HL-60/S4 (cell line): ENCODE results near the gene MARCHF10.

ENCODE experiments used
- in situ Hi-C: fragments of 300-500 bp; cut with MboI; formaldehyde crosslinking; loops from 2 replicates; pipeline ENCODE4 v1.14.3; 2022; ENCODE audit warnings: low sequenced_read_pairs

Gene MARCHF10

DNA sequence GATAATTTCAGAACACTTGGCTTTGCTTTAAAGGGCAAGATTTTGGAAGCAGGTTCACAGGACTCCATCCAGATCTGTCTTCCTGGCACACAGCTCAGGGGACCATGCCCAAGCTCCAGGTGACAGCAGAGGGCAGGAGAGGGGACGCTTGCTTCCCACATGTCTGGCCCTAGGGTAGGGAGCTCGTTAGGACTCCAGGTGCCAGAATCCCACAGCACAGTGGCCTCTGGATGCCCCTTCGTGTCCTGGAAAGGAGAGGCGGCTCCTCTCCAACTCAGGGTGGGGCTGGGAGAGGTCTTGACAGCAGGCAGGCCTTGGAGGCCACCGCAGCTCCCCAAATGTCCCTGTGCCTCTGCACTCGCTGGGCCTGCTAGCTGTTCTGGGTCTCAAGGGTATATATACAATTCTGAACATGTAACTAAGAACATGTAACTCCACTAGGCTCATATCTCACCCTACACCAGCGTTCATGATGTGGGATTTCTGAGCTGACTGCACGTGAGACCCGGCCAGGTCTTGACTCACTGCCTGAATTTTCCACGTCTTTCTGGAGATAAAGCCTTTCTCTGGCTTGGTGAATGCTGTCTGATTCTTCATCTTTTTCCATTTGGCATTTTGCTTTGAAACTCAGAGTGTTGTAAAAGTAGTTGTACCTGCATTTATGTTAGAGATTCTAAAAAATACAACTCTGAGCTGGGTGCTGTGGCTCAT is 52.8 kb downstream of the MARCHF10 start:
- in situ Hi-C loops = no loop called here

DNA sequence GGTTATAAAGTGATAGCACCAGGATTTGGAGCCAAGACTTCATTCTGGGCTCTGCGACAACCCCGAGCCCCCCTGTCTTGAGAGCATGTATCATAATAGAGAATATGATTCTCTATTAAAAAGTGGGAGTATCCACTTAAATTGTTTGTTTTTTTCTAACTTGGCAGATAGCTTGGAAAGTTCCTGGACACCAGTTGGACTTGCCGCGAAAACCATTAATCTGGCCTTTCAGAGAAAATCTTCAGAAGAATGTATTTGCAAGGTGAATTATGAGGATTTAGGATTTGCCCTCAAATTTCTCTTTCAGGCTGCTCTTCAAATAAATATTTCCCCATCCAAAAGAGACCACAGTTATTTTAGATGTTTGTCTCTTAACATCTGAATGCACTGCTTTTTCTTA is 53.5 kb downstream of the MARCHF10 start:
- in situ Hi-C loops = no loop called here

DNA sequence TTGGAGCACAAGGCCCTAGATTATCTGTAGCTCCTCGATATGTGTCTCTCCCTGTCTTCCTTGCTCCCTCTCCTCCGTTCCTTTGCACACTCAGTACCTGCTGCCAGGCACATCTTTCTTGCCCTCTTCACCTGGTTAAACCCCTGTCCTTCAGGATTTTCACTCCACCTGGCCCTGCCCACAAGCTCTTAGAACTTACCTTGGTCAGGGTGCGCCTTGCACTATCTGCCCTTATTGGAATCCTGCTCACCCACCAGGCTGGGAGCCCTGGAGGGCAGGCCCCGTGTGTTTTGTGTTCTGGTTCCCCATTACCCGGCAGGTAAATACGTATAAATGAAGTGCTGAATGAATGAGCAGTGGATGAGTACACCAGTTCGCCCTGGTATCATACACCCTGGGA is 54.6 kb downstream of the MARCHF10 start:
- in situ Hi-C loops = no loop called here

DNA sequence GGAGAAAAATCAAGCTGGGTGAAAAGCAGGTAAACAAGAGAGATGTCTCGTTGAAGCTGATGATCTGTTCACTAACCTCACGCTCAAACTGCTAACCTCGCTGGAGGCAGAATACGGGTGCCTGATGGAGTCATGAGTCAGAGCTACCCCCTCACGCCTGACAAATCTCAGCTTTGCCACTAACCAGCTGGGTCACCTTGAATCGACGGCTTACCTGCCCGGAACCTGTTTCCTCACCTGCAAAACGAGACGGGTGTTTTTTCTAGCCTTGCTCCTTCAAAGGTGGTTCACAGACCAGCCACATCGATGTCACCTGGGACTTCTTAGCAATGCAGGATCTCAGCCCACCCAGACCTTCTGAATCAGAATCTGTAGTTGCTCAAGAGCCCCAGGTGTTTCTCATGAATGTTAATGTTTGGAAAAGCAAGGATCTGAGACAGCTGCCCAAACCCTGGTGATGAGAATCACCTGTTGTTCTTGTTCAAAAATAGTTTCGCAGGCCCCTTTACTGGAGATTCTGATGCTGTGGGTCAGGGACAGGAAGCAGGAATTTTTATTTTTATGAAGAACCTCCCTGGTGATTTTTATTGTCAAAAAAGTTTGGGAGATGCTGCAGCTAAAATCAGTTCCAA is 56.9 kb downstream of the MARCHF10 start:
- in situ Hi-C loops = no loop called here

DNA sequence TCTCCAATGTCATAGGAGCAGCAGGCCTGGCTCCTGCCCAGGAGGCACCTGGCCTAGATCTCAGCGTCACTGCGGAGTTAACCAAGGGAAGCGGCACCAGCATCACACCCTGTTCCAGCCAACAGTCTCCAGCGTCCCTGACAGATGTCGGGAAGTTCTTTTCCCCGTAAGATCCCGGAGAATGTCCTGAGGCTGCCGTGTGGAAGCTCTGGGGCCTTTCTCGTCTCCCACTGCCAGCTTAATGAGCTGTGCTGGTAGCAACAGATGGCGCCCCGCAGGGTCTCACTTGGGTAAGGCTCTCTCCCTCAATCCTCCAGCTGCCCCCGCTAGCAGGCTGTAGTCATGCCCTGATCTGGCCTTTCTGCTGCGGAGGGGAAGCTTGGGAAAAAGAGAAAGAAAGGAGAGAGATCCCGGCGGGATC is 57.5 kb downstream of the MARCHF10 start:
- in situ Hi-C loops = no loop called here

DNA sequence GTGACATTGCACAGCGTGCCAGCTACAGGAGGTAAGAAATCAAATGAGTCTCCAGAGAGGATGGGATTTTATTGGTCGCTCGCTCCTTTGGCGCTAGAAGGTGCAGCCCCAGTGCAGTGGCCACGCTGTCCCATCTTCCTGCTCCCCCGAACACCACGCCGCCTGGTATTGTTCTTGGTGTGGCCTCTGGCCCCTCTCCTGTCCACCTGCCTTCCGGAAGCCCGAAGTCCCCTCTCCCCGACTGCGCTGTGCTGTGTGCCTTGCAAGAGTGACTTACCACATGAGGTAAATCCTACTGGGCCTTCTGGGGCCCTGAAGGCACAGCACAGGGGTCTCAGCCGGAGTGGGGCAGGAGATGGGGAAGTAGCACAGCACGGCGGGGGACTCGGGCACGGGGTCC is 58.2 kb downstream of the MARCHF10 start:
- in situ Hi-C loops = no loop called here

DNA sequence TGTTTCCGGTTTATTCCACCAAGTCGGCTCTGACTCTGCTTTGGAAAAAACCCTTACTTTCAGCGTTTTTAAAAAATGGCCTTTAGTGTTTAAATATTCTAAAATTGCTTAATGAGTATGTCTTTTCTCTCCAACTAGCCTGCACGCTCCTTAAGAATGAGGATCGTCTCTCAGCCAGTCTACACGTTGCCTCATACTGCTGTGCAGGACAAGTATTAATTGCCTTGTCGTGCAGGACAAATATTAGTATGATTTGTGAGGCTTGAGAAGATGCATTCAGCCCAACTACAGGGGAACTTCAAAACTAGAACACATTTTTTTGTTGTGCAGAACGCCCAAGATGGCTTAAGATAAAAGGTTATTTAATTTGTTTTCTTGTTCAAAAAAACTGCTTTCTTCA is 61.2 kb downstream of the MARCHF10 start:
- in situ Hi-C loops = no loop called here

DNA sequence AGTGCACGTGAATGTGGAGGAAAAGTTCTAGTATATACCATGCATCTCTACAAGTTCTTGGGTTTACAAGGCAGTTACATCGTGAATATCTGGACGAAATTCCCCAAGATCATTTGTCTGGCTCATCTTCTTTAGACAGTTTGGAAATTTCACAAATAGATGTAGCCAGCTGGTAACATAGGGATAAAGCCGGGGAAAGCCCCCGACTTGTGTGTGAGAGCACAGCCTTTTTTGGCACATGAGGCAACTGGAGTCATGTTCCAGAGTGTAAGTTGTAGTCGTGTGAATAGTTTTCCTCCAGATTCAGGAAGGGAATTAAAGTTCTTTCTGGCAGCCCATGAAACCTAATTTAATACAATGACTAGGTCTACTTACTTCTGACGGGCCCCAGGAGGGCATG is 62.3 kb downstream of the MARCHF10 start:
- in situ Hi-C loops = no loop called here

DNA sequence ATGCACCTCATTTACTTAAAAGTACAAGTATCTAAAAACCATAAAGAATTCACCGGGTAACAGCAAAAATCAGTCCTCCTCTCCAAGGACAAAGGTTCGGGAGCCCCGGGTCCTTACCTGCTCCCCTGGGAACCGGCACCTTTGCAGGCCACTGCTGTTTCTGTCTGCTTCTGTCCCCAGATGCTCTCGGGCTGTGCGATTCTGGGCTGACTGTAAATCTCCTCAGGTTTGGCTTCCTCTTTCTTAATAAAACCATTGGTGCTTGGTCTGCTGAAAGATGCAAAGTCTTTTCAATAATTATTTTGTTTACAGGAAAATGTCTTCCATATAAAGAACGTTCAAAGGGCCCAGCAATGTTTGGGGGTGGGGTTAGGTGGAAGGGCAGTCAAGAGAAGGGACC is 63.9 kb downstream of the MARCHF10 start:
- in situ Hi-C loops = no loop called here

DNA sequence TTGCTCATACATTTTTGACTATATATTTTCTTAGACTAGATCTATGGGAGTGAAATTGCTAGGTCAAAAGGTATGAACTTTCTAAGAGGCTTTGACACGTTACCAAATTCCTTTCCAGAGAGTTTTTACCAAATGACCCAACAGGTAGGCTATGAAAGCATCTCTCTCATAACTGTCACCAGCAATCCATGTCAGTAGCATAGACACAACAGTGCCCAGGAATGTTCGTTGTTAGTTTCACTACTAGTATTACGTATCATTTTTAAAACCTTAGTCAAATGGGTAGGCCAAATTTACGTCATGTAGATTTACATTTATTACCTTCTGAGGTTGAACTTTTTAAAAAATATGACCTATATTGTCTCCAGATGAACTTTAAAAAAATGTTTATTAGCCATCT is 66.8 kb downstream of the MARCHF10 start:
- in situ Hi-C loops = no loop called here

DNA sequence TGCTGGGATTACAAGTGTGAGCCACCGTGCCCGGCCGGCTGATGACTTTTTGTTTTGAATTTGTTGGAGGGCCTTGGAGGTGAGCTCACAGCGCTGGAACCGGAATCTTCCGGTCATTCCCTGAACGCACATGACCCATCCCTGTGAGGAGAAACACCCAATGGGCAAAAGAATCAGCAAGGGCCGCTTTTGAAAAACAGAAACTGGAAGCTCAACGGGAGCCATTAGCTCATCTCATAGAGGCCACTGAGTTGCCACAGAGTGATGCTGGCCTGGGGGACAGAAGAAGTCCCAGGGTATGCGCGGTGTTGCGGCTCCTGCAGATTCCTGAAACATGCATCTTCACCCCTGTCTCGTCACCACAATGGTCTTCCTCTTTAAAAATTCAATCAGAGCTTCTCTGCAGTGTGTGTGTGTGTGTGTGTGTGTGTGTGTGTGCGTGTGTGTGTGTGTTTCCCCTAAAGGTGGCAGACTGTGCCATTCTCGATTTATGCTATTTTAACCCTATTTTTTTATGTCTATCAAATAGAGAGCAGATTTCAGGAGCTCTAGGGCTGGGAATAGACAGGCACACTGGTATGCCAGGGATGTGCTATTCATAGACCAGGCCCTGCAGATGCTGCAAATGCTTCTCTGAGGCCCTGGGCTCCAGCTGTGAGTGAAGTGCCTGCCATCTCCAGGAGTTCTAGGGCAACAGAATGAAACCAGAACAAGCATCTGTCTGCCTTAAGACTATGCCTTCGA is 68.3 kb downstream of the MARCHF10 start:
- in situ Hi-C loops = no loop called here

DNA sequence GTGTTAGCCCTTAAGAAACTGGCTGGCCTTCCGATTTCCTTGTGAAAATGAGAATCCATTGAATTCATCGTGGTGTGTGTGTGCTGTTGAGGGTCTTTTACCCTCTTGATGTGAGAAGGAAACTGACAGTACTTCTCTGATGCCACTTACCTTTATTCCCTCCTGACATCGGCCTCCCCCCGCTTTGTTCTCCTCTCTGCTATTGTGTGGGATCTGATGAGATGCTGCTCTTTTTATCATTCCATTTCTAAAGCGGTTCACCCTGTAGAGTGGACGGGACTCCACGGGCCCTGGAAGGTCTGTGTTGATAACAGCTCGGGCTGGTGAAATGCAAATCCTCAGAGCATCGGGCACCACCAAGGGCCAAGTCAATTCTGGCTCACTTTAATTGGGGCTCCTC is 69.8 kb downstream of the MARCHF10 start:
- in situ Hi-C loops = no loop called here

DNA sequence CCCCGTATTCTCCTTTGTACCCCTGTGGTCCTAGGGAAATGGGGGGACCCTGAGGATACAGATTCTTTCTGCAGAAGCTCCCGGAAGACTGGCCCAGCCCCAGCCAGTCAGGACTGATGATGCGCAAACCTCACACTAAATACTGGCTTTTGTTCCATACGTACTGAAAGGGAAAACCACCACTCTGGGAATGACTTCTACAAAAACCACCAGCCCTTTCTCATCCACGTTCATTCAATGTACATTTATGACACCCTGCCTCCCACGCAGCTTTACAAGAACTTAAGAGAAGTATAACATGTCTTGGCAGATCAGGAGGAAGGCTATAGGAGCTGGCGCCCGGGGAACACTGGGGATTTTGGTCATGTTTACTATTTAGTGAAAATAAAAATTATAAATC is 70.6 kb downstream of the MARCHF10 start:
- in situ Hi-C loops = no loop called here

DNA sequence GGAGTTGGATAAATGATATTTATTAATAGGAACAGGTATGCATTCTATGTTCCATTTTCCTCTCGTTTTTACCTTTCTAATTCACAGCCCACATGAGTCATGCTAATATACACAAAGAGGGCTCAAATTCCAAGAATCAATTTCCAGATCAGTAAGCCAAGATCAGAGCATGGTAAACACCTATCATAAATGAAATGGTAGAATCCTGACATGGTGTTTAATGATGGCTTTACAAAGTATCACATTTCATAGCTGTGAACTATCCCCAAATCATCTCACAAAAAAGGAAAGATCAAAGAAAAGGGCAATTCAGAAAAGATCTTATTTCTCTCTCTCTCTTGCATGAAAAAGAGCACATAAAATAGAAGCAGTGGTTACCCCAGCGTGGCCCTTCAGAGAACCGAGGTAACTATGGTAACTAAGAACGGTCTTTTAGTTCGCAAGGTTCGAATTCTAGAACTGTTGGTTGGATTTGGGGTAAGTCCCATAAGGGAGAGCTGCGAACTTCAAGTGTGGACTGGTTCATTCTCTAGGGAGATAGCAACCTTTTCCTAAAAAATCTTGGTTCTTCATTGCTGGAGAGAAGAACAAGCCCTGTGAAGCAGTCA is 73.0 kb downstream of the MARCHF10 start:
- in situ Hi-C loops = no loop called here

DNA sequence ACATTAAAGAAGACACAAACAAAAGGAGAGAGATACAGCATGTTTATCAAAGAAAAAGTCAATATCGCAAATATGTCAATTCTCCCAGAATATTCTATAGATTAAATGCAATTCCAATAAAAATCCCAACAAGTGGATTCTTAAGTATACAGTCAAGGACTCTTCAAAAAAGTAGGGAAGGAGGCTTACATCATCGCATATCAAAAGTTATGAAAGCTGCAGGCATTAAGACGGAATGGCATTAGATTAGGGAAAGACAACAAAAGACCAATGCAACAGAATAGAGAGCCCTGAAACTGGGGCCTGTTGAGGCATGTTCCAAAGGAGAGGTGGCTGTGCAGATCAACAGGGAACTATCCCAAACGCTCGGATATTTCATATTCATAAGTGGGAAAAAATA is 76.0 kb downstream of the MARCHF10 start:
- in situ Hi-C loops = no loop called here

DNA sequence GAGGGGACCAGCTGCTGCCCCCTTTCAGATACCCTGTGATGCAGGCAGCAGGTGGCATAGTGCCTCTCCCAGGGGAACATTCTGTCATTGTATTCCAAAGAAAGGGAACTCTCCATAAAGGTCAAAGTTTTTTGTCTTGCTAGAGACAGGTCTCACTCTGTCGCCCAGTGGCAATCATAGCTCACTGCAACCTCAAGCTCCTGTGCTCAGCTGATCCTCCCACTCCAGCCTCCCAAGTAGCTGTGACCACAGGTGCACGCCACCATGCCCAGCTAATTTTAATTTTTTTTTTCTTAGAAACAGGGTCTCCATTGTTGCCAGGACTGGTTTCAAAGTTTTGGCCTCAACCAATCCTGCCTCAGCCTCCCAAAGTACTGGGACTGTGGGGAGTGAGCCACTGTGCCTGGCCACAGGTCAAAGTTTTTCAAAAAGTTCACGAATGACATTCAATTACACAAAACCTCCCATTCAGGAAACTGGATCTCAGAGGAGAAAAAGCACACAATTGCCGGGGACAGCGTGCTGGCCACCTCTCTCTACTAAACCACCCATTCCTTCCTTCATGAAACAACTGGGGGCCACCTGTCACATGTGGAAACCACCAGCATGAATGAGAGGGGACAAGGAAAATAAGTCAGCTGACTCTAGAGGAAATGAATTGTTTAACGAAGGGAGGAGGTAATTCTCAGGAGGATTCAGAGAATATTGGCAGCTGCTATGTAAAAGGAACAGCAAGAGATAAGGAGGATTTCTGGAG is 80.0 kb downstream of the MARCHF10 start:
- in situ Hi-C loops = no loop called here

DNA sequence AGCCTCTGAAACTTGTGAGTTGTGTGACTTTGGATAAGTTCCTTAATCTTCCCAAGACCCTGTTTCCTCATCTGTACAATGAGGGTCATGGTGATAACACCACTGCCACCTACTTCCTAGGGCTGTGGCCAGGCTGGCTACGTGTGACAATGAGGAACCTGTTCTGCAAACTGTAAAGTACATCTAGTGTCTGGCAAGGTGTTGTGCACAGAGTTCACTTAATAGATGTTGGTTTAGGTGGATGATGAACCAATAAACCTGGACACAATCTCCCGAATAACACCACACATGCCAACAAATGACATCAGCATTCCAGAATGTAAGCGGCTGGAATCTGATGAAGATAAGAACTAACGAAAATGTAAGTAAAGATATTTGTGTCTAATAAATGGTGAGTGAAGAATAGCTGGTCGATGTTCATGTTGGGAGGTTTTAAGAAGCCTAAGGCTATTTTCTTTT is 82.3 kb downstream of the MARCHF10 start:
- in situ Hi-C loops = no loop called here

DNA sequence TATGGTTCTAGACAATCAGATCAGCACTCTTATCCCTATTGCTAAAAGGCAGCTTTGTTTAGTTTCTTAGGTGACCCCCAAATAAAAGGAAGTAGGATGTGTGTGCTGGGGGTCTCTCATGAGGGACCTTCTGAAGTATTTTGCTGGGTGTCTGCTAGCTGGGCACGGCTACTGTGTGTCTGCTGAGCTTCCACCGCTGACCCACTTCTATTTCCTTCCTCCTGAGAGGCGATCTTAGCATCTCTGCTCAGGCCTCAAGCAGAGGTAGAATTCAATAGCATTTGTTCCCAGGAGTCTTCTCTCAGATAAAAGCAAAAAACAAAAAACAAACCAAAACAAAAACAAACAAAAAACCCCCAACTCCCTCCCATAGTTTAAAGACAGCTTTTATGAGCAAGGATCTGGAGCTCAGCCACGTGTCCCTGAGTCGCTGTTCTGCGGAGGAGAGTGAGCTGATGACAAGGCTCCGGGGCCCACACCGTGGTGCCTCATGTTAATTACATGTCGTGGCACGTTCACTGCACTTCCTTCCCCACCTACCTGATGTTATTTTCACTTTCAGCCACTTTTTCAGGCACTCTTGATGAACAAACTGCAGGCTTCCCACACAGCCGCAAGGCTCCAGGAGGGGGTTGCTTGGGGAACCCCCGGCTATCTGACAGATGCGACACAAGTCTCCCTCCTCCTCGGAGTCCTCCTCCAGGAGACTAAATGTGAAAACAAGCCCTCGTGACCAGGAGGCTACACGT is 83.5 kb downstream of the MARCHF10 start:
- in situ Hi-C loops = loop anchor here (25.0 kb wide), 1 partner anchor 238 kb away; the partner anchor contains the start of gene TANC2

DNA sequence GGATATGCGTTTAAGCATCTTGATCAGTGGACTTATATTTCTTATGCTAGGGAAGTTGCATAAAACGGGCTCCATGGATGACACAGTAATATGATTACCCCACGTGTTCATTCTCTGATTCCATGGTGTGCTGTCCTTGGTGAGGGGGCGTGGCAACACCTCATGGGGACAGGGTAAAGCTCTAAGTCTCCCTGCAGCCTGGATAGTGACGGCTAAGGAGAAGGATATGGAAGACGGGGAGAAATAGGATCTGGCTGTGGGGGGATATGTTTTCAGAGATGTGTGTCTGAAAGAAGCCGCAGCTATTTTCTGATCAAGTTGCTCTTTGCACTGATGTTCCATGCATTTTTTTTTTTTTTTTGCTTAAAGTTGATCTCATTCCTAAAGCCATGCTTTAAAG is 84.3 kb downstream of the MARCHF10 start:
- in situ Hi-C loops = loop anchor here (25.0 kb wide), 1 partner anchor 238 kb away; the partner anchor contains the start of gene TANC2

DNA sequence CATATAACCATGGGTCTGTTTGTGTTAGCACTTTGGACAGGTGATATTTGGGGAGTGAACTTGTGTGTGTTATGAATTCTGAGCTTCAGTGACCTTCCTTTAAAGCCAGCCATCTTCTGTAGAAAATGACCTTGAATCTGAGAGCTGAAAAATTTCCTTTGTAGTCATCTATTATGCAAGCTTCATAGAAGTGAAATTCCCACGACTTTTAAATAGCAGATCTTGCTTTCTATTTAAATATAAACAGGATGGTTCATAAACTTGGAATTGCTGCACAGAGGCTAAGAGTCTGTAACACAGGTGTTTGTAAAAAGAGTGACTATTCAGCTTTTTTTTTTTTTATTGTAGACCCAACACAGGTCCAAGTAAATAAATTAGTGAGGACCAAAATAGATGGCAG is 85.5 kb downstream of the MARCHF10 start:
- in situ Hi-C loops = loop anchor here (25.0 kb wide), 1 partner anchor 240 kb away; the partner anchor contains the start of gene TANC2
